CD4-positive, alpha-beta T cell treated with Interferon gamma for 1 hour (primary cell): ENCODE results near the gene ARF6.
"Not testable (repeated sequence)": the region's sequence is repeated elsewhere in the genome, so short reads cannot be mapped to it uniquely, and the experiment has no call there.

Experiments
- DNase-seq: peaks from one replicate; pipeline ENCODE4 v3.0.0-alpha.2; 2020

Gene ARF6

DNA sequence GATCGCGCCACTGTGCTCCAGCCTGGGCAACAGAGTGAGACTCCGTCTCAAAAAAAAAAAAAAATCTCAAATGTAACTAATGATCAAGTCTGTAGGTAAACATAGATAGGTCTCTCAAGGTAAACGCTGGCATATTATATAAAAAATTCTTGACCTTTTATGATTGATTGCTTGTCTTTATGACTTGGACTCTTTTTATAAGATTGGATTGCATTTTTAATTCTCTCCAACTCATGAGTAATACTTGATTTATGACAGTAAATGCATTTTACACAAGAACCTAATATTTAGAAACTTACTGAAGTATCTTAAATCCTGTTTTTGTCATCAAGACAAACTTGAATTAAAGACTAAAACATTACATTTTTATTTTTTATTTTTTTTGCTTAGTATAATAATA is 16.1 kb downstream of the ARF6 start:
- DNase-seq, result no peak

DNA sequence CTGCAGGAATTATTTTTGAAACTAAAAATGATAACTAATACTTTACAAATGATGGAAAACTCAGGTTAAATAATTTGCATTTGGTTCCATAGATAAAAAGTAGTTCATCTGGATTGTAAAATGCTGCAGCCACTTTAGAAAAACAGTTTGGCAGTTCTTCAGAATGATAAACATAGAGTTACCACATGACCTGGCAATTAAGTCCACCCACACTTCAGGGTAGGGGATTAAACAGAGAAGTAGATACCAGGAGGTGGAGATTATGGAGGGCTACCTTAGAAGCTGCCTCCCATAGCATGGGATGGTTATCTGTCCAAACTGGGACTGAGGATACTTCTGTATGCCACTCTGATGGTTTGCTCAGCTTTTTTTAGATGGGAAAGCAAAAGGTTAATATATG is 22.2 kb downstream of the ARF6 start:
- no peak for DNase-seq

- DNase-seq, result no peak
Observed at GRCh38 chr14:49918706-49919105, 25.8 kb downstream of the ARF6 start.

DNA sequence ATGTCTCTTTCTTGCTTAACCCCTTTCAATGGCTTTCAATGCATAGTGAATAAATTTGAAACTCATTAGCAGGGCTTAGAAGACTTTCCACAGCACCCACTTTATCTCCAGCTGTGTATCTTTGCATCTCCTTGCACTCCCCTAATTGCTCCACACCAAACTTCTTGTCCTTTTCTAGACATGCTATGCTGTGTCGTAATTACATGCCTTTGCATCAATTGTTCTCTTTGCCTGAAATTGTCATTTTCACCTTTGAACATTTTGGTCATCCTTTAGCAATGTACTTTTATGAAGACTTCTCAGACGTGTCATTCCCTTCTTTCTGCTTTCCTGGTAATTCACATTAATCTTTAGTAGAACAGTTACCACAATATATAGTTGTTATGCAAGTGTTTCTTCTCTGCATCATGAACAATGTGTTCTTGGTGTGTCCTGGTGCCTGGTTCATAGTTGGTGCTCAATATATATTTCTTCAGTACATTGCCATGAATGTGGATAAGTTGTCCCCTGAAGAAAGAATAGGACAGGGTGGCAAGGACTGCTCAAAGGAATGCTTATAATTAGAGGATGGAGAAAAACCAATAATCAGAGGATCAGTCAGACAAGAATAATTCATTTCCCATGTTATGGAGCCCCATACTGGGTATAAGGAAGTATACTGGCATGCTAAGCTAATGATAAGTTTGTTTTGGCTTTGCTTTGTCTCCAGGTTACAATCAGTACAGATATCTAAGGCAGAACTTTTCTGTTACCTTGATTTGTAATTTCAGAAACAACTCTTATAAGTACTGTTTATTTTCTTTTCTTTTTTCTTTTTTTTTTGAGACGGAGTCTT is 27.2 kb downstream of the ARF6 start:
- DNase-seq, result no peak

GRCh38 chr14:49920935-49921334 is 28.1 kb downstream of the ARF6 start:
- DNase-seq, result no peak

DNA sequence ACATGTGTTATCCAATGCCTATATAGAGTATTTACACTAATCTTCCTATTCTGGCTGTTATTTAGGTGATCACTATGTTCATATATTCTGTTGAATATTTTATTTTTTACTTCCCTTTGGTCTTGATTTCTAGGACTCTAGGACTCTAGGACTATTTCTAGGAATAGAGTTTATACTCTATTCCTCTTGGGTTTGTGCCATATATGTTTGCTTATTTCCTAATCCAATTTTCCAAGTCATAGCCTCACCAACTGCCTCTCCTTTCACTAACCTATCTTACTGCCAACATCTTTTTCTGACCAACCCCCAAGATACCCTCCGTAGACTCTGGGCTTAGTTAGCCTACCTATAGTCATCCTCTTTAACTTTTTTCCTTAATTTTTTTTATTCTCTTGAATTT is 28.5 kb downstream of the ARF6 start:
- DNase-seq, result no peak

GRCh38 chr14:49923442-49923841 is 30.6 kb downstream of the ARF6 start:
- DNase-seq, result no peak

GRCh38 chr14:49923881-49924280 is 31.0 kb downstream of the ARF6 start:
- DNase-seq, result no peak

DNA sequence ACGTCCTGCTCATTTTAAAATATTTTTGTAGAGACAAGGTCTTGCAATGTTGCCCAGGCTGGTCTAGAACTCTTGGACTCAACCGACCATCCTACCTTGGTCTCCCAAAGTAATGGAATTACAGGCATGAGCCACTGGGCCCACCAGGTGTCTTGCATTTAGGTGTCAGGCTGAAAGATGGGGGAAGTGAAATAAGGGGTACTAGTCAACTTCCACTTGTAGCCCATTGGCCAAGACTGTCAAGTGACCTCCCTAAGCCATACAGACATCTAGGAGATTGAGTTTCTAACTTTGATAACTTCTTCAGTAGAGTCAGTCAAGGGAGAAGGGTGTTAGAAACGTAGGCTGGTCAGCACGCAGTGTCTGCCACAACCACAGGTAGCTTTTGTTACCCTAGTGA is 32.0 kb downstream of the ARF6 start:
- no peak for DNase-seq

DNA sequence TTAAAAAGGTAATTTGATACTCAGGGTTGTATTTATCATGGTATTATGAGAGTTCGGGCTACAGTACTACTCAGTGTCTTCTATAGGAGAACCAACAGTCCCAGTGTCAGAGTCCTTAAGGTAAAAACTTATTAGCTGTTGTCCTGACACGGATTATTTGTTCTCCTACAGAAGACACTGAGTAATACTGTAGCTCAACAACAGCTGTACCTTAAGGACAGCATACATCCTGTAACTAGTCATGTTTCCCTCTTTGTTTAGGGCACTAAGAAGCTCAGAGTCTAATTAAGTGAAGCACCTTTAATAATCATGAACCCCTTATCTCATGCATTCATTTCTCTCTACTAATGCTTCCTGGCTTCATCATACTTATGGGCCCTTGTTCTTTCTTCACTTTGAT is 33.9 kb downstream of the ARF6 start:
- no peak for DNase-seq

DNA sequence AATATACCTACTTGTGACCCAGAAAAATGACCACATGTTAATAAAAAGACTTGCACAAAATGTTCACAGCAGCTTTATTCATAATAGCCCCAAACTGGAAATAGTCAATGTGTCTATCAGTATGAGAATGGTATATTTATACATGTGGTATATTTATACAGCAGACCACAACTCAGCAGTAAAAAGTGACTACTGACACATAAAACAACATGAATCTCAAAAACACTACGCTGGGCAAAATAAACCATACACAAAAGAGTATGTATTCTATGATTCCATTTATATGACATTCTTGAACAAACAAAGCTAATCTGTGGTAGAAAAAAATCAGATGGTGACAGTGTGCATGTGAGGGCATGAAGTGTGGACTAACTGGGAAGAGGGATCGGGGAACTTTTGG is 35.1 kb downstream of the ARF6 start:
- DNase-seq, result no peak

DNA sequence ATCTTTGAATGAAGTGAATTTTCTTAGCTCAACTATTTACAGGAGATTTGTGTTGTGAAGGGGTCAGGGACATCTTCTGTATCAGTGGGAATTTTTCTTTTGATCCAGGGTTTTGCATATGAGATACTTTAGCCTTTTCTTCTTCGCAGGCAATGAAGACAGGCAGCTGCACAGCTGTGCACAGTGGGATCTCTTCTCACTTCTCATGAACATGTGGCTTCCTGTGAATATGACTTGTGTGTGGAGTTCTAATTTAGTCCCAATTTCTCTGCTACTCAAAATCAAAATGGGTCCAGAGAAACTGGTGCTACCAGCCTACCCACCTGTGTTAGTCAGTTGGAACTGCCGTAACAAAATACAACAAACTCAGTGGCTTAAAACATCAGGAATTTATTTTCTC is 37.8 kb downstream of the ARF6 start:
- no peak for DNase-seq

- DNase-seq, result no peak
Observed at GRCh38 chr14:49931523-49931922, 38.6 kb downstream of the ARF6 start.

DNA sequence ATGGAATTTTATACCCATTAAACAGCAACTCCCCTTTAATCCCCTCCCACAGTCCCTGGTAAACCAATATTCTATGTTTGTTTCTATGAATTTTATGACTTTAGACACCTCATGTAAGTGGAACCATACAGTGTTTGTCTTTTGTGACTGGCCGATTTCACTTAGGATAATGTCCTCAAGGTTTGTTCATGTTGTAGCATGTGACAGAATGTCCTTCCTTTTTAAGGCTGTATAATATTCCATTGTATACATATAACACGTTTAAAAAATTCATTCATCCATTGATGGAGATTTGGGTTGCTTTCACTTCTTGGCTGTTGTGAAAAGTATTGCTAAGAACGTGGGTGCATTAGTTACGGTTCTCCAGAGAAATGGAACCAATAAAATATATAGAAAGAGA is 40.2 kb downstream of the ARF6 start:
- DNase-seq, result no peak

DNA sequence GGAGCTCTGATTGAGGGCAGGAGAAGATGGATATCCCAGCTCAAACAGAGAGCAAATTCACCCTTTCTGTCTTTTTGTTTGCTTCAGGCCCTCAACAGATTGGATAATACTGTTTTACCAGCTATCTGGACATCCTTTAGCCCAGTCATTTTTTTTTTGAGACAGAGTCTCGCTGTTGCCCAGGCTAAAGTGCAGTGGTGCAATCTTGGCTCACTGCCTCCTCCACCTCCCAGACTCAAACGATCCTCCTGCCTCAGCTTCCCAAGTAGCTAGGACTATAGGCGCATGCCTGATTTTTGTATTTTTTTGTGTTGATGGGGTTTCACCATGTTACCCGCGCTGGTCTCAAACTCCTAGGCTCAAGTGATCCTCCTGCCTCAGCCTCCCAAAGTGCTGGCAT is 40.8 kb downstream of the ARF6 start:
- no peak for DNase-seq

- DNase-seq, result no peak
Observed at GRCh38 chr14:49934646-49935045, 41.8 kb downstream of the ARF6 start.

DNA sequence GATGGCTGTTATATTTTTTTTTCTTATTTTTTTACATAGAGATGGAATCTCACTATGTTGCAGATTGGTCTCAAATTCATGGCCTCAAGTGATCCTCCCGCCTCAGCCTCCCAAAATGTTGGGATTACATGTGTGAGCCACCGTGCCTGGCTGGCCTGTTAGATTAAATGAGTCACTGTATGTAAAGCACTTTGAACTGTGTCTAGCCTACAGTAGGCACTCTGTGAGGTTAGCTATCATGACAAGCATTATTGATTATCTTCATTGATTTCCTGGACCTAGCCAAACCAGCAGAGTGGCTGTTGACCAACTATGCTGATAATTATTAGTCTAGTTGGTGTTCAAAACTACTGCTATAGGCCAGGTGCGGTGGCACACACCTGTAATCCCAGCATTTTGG is 42.6 kb downstream of the ARF6 start:
- DNase-seq, result no peak

DNA sequence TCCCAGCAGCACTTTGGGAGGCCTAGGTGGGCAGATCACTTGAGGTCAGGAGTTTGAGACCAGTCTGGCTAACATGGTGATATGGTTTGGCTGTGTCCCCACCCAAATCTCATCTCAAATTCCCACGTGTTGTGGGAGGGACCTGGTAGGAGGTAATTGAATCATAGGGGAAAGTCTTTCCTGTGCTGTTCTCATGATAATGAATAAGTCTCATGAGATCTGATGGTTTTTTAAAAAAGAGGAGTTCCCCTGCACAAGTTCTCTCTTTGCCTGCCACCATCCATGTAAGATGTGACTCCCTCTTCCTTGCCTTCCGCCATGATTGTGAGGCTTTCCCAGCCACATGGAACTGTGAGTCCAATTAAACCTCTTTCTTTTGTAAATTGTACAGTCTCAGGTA is 43.4 kb downstream of the ARF6 start:
- not testable (repeated sequence) for DNase-seq

DNA sequence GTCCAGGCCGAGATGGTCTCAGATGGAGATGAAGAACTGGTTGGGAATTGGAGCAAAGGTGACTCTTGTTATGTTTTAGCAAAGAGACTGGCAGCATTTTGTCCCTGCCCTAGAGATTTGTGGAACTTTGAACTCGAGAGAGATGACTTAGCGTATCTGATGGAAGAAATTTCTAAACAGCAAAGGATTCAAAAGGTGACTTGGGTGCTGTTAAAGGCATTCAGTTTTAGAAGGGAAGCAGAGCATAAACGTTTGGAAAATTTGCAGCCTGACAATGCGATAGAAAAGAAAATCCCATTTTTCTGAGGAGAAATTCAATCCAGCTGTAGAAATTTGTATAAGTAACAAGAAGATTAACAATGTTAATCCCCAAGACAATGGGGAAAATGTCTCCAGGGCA is 44.0 kb downstream of the ARF6 start:
- not testable (repeated sequence) for DNase-seq

GRCh38 chr14:49939215-49939614 is 46.3 kb downstream of the ARF6 start:
- DNase-seq, result not testable (repeated sequence)

GRCh38 chr14:49939884-49940510 is 47.1 kb downstream of the ARF6 start:
- DNase-seq, result no peak

DNA sequence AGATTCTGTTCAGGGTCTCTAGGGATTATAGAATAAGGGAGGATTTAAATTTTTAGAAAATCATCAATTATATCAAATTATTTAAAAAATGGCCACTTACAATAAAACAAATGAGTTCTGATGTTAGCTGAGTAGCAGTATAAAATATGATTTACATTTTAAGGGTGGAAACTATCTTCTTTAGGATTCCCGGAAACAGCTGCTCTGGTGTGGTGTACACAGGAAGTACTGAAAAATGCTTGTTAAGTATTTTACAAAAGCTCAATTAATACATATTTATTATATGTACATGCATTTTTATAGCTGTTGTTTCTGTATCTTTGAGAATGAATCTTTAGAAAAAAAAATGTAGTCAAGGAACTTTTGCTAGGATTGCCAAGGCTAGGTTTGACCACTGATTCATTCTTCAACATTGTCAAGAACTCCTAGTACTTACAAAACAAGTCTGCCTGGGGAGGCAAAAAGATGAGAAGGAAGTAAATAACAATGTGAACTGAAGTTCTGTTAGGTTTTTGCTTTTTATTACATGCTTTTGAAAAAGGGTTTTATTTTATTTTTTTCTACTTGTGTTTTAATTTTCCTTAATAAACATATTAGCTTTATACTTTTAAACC is 48.0 kb downstream of the ARF6 start:
- no peak for DNase-seq

DNA sequence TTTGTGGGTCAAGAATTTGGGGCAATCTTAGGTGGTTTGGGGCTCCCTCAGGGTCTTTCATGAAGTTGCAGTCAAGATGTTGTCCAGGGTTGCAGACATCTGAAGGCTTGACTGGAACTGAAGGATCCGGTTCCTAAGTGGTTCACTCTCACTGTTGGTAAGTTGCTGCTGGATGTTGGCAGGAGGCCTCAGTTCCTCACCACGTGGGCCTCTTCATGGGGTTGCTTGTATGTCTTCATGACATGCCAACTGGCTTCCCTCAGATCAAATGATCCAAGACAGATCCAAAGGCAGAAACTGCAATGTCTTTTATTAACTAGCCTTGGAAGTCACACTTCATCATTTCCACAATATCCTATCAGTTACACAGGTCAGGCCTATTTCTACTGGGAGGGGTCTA is 49.2 kb downstream of the ARF6 start:
- no peak for DNase-seq

DNA sequence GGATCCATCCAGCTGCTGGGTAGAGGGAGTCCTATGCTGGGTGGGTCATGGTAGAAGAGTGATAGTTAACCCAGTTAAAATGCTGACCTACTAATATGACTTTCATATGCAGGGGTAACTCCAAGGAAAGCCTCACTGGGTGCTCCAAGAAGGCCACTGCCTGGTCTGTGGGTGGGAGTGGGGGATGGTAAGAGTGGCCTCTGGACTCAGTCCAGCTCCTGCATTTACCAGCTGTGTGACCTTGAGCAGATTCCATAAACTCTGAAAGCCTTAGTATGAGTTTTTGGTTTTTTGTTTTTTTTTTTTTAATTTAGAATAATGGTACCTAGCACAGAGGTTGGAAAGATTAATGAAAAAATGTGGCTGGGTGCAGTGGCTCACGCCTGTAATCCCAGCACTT is 51.6 kb downstream of the ARF6 start:
- no peak for DNase-seq
